ENCODE results near the gene EDEM2. TPM values are rescaled to one million over a fixed set of nuclear protein-coding genes. Genes with fewer than 3 reads are reported as not detected.
"Not testable (repeated sequence)": the region's sequence is repeated elsewhere in the genome, so short reads cannot be mapped to it uniquely, and the experiment has no call there.

EDEM2 gene
- total and polyA plus RNA-seq, 8 donors = 17.6 to 48.7 (median 20.8) TPM

- DNase-seq (no peak), ATAC-seq (no peak)
- intact Hi-C loops (cut with DNase I) = no loop called here
- no peak overlapping the region for H3K4me3 ChIP-seq
- TF ChIP-seq CTCF (IDR thresholded peaks at IDR 0.05) = no peak
- H3K9me3 ChIP-seq = peaks cover 0 to 12% of the 10 kb centered on the region in 2 donors
- H3K36me3 ChIP-seq = no peaks in the 10 kb centered on the region
- no peaks in the 10 kb centered on the region for H3K27me3 ChIP-seq
- H3K27ac ChIP-seq = no peak overlapping the region
- no peaks in the 10 kb centered on the region for H3K4me1 ChIP-seq
Observed at GRCh38 chr20:35191419-35192117, 44.4 kb upstream of the EDEM2 start.

- ATAC-seq (no peak), DNase-seq (no peak)
- H3K36me3 ChIP-seq = no peaks in the 10 kb centered on the region
- intact Hi-C loops (cut with DNase I) = no loop called here
- H3K4me1 ChIP-seq = no peaks in the 10 kb centered on the region
- H3K27me3 ChIP-seq = no peaks in the 10 kb centered on the region
- no peak overlapping the region for H3K4me3 ChIP-seq
- H3K27ac ChIP-seq = no peak overlapping the region
- H3K9me3 ChIP-seq = peaks cover 0 to 3% of the 10 kb centered on the region in 2 donors
- no peak for TF ChIP-seq CTCF (IDR thresholded peaks at IDR 0.05)
Observed at GRCh38 chr20:35190556-35190955, 43.4 kb upstream of the EDEM2 start.

GRCh38 chr20:35189223-35189622 lies 42.1 kb upstream of the EDEM2 start:
- not testable (repeated sequence) for DNase-seq

GRCh38 chr20:35187584-35188190 lies 40.6 kb upstream of the EDEM2 start:
- Histone ChIP-seq H3K9me3 (no peaks in the 10 kb centered on the region), H3K27ac (no peak overlapping the region), H3K27me3 (no peaks in the 10 kb centered on the region), H3K4me3 (no peak overlapping the region), H3K4me1 (no peaks in the 10 kb centered on the region), H3K36me3 (no peaks in the 10 kb centered on the region)
- ATAC-seq (no peak), DNase-seq (no peak)
- intact Hi-C loops (cut with DNase I) = no loop called here
- TF ChIP-seq CTCF (IDR thresholded peaks at IDR 0.05) = no peak

More at GRCh38 chr20:35189223-35189622, 42.1 kb upstream of the EDEM2 start:
- H3K27ac ChIP-seq; H3K9me3 ChIP-seq; intact Hi-C loops (cut with DNase I); ATAC-seq; H3K27me3 ChIP-seq; H3K36me3 ChIP-seq; H3K4me1 ChIP-seq; H3K4me3 ChIP-seq: not testable (repeated sequence)

GRCh38 chr20:35186691-35187289 lies 39.7 kb upstream of the EDEM2 start:
- H3K9me3 ChIP-seq; H3K36me3 ChIP-seq; H3K27me3 ChIP-seq; H3K4me3 ChIP-seq; DNase-seq; H3K4me1 ChIP-seq; ATAC-seq; intact Hi-C loops (cut with DNase I); H3K27ac ChIP-seq: not testable (repeated sequence)

GRCh38 chr20:35181731-35182130 lies 34.6 kb upstream of the EDEM2 start:
- no peak for TF ChIP-seq CTCF (IDR thresholded peaks at IDR 0.05)
- H3K27ac ChIP-seq = no peak overlapping the region
- DNase-seq (no peak), ATAC-seq (no peak)
- intact Hi-C loops (cut with DNase I) = no loop called here
- H3K4me1 ChIP-seq = no peaks in the 10 kb centered on the region
- H3K36me3 ChIP-seq = no peaks in the 10 kb centered on the region
- no peak overlapping the region for H3K4me3 ChIP-seq
- H3K27me3 ChIP-seq = no peaks in the 10 kb centered on the region
- H3K9me3 ChIP-seq = no peaks in the 10 kb centered on the region
